NCI-H82 treated with DMSO at 0.1 percent for 48 hours (cell line): Measurements from ENCODE around the gene WDR77.
A peak's percentile ranks its signal among the peaks of the same experiment; 100 is the strongest.

Source experiments
- DNase-seq: peaks from one replicate; lab custom pipeline; 2025; ENCODE audit not compliant: unreplicated experiment; lab: John Stamatoyannopoulos, UW

Gene WDR77

DNA sequence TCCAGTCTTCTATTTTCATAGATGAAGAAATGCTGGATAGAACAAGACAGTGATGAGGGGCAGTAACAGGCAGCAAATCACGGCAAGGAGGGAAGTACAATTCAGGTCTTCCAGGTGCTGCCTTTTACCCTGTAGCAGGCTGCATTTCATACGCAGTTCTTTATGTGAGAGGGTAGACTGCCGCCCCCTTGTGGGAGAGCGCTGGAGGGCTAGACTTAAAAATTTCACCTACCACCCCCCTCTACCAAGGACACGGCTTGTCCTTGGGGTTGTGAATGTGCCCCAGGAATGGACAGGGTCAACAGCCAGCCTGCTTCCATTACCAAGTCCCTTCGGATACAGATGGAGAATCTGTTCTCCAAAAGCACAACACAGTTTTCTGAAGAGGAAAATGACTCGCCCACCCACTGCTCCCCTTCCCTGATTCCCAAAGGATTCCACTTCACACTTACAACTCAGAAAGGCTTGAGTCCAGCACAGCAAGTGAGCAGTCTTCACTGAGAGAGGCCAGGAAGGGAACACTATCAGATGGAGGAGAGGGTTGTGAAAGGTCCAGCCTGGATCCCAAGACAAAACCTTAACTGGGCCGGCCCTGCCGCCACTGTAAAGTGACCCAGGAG is 7.4 kb downstream of the WDR77 start:
- DNase-seq = no peak

GRCh38 chr1:111439461-111440351 is 9.3 kb downstream of the WDR77 start:
- no peak for DNase-seq

GRCh38 chr1:111436726-111437125 is 12.3 kb downstream of the WDR77 start:
- no peak for DNase-seq

GRCh38 chr1:111424281-111424680 is 24.8 kb downstream of the WDR77 start:
- DNase-seq = no peak

DNA sequence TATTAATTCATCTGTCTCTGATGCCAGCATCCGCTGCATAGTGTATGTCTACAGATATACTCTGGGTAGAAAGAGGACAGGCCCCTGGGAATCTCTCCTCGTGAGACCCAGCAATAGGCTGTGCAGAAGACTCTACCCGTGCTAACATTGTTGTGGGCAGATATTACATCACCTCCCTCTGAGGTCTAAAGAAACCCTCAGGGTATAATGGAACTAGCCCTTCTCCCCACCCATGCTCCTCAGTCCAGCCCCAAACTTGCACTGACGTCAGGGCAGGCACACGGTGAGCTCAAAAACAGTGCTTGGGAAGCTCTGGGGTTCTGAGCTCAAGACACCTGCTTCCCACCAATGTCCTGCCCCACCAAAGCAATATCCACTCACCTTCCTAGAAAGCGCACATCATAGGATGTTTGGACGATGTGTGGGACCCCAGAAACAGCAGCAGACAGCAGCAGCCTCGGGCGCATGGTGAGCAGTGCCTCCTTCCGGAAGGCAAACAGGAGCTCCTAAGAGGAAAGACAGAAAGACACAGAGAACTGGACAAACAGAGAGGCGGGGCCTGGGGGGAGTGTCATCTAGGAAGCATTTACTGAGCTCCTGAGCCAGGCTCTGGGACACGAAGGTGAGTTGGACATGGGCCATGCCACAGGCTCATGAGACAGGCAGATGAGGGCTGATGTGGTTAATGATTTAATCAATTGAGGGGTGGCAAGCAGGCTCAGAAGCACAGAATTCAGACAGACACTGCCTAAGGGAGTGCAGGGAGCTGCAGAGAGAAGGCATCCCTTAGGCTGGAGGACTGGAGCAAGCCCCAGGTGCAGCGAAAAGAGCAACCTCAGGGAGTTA is 26.3 kb downstream of the WDR77 start:
- no peak for DNase-seq

GRCh38 chr1:111420377-111420776 is 28.7 kb downstream of the WDR77 start:
- no peak for DNase-seq

GRCh38 chr1:111419037-111419436 is 30.0 kb downstream of the WDR77 start:
- no peak for DNase-seq

- no peak for DNase-seq
These were observed 31.3 kb downstream of the WDR77 start for GRCh38 chr1:111417755-111418154.

GRCh38 chr1:111415461-111415860 is 33.6 kb downstream of the WDR77 start:
- DNase-seq = no peak

DNA sequence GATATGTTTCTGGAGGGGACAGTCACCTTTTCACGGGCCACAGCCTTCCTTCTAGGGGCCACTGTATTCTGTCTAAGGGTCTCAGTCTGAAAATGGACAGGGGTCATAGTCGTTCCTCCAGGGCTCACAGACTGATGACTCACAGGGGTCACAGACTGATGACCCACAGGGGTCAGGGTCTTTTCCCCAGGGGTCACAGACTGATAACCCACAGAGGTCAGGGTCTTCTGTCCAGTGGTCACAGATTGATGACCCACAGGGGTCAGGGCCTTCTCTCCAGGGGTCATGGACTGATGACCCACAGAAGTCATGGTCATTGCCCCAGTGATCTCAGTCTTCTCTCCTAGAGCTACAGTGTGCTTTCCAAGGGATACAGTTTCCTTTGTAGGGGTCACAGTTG is 34.3 kb downstream of the WDR77 start:
- no peak for DNase-seq

DNA sequence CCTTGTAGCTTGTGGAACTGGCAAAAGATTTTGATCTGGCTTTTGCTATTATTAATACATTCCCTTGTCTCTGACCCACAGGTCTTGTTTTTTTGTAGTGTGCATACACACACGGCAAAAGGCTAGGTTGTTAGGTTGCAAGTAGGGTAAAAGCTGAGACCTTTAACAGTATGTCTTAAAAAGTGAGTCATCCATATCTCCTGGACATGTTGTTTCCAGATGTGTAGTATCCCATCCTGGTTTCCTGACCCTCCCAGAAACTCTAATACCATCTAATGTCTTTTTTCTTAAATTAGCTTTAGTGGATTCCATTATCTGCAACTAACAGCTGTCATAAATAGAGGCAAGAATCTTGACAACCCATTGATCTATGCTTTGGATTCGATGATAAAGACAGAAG is 36.2 kb downstream of the WDR77 start:
- no peak for DNase-seq

- DNase-seq = no peak
These were observed 41.8 kb downstream of the WDR77 start for GRCh38 chr1:111407301-111407700.

- DNase-seq = no peak
These were observed 42.7 kb downstream of the WDR77 start for GRCh38 chr1:111406321-111406768.

DNA sequence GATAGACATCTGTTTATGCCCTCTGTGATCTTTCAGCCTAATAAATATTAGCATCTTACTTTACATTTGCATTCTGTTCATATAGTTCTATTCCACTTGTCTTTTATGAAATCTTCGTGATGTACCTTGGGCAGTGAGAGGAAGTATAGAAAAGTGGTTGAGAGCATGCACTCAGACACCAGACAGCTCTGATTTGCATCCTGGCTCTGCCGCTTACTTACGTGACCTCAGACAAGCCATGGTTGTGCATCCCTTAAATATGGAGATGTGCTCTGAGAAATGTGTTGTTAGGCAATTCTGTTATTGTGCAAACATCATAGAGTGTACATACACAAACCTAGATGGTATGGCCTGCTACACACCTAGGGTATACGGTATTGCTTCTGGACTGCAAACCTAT is 44.5 kb downstream of the WDR77 start:
- no peak for DNase-seq

- DNase-seq = no peak
These were observed 47.0 kb downstream of the WDR77 start for GRCh38 chr1:111402083-111402482.

- peak; percentile 38 for DNase-seq
These were observed 49.1 kb downstream of the WDR77 start for GRCh38 chr1:111399792-111400610.

DNA sequence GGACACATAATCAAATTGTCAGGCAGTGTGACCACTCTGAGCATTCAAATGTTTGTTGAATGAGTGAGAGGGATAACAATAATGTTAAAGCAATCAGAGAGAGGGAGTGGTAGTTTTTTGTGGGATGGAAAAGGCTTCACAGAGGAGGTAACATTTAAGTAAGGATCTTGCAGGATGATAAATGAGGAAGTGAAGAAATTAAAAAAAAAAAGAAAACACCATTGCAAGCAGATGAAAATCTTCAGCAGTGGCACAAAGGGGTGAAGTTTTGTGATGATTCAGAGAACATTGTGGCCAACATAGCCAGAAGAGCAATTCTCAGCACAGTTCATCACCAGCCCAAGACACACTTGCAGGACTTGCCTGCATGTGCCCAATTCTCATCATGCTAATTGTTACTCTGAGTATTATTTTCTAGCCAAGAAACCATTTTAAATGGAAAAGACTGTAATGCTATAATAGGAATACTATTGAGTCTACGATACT is 56.6 kb downstream of the WDR77 start:
- DNase-seq = no peak

DNA sequence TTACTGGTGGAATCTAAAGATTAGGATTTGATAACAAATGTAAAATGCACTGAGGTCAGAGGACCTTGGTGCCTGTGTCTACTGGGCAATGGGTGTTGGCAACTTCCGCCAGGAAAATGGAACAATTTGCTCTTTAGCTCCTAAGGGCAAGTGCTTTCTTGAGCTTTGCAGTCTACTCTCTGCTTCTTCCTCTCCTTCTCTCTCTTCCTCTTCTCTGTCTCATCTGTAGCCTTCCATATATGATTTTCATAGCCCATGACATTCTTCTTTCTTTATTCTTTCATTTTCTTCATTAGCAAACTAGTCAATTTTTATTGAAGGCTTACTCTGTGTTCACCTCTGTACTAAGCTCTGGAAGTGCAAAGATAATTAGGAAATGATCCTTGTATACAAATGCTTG is 57.0 kb downstream of the WDR77 start:
- DNase-seq = no peak
